ENCODE data around the gene RAB40B. TPM values are rescaled to one million over a fixed set of nuclear protein-coding genes. Genes with fewer than 3 reads are reported as not detected.

The RAB40B gene
- total and polyA plus RNA-seq, 2 of the 13 experiments (the other 11 are each of a cell fraction or from before 2014, with no cell fraction given): 6.2 to 6.5 TPM

DNA sequence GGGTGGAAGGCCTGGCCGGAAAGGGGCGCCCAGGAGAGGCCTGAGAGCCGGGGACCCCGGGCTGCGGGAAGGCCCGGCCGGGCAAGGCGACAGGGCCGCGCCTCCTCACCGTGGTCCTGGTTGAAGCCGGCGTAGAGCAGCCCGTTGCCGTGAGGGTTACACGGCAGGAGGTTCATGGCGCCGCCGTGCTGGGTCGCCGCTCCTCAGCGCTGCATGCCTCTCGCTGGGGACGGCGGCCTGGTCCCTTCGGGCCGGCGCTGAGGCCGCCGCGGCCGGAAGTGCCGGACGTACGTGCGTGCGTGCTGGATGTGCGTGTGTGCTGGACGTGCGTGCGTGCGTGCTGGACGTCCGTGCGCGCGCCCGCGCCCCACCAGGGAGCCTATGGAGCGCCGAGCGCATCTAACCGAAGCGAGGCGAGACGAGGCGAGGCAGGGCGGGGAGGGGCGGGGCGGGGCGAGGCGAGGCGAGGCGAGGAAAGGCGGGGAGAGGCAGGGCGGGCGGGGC is 50.3 kb downstream of the RAB40B start, which contains the start of gene WDR45B (continued):
- TF ChIP-seq, protein P1, sequence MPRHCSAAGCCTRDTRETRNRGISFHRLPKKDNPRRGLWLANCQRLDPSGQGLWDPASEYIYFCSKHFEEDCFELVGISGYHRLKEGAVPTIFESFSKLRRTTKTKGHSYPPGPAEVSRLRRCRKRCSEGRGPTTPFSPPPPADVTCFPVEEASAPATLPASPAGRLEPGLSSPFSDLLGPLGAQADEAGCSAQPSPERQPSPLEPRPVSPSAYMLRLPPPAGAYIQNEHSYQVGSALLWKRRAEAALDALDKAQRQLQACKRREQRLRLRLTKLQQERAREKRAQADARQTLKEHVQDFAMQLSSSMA (CRISPR knock-in tag; IDR thresholded peaks at IDR 0.05): peak; percentile 66; the same call in 1 of the 2 replicates
- TF ChIP-seq HOXA9 (CRISPR knock-in tag; IDR thresholded peaks at IDR 0.05; ENCODE audit: borderline replicate concordance) (peak; percentile 33; the same call in 1 of the 2 replicates), ZSCAN12 (CRISPR knock-in tag; IDR thresholded peaks at IDR 0.05) (0 out of 2 replicates have a peak, but pooled peaks have one; percentile 13), ZNF784 (CRISPR knock-in tag; IDR thresholded peaks at IDR 0.05; ENCODE audit: borderline replicate concordance) (no peak), KDM4B (CRISPR knock-in tag; IDR thresholded peaks at IDR 0.05) (peak; percentile 76), EED (CRISPR knock-in tag; IDR thresholded peaks at IDR 0.05) (no peak; the same call in 1 of the 2 replicates), FOXM1 (CRISPR knock-in tag; IDR thresholded peaks at IDR 0.05) (no peak), ATF1 (CRISPR knock-in tag; IDR thresholded peaks at IDR 0.05) (no peak), MAF1 (CRISPR knock-in tag; IDR thresholded peaks at IDR 0.05; ENCODE audit: borderline replicate concordance) (peak; percentile 90; the same call in 1 of the 2 replicates), CEBPZ (IDR thresholded peaks at IDR 0.05; ENCODE audit: low read length) (no peak), SIX4 (CRISPR knock-in tag; IDR thresholded peaks at IDR 0.05) (peak; percentile 57; the same call in 1 of the 2 replicates), ARNTL (CRISPR knock-in tag; IDR thresholded peaks at IDR 0.05) (0 out of 2 replicates have a peak, but pooled peaks have one; percentile 46), ZNF235 (CRISPR knock-in tag; IDR thresholded peaks at IDR 0.05; ENCODE audit: borderline replicate concordance) (no peak), ZBTB2 (CRISPR knock-in tag; IDR thresholded peaks at IDR 0.05; ENCODE audit: low read depth) (peak; percentile 75; the same call in 1 of the 2 replicates)
- TF ChIP-seq, protein P2, sequence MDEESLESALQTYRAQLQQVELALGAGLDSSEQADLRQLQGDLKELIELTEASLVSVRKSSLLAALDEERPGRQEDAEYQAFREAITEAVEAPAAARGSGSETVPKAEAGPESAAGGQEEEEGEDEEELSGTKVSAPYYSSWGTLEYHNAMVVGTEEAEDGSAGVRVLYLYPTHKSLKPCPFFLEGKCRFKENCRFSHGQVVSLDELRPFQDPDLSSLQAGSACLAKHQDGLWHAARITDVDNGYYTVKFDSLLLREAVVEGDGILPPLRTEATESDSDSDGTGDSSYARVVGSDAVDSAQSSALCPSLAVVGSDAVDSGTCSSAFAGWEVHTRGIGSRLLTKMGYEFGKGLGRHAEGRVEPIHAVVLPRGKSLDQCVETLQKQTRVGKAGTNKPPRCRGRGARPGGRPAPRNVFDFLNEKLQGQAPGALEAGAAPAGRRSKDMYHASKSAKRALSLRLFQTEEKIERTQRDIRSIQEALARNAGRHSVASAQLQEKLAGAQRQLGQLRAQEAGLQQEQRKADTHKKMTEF (CRISPR knock-in tag; IDR thresholded peaks at IDR 0.05): peak; percentile 94
- TF ChIP-seq, protein P3, sequence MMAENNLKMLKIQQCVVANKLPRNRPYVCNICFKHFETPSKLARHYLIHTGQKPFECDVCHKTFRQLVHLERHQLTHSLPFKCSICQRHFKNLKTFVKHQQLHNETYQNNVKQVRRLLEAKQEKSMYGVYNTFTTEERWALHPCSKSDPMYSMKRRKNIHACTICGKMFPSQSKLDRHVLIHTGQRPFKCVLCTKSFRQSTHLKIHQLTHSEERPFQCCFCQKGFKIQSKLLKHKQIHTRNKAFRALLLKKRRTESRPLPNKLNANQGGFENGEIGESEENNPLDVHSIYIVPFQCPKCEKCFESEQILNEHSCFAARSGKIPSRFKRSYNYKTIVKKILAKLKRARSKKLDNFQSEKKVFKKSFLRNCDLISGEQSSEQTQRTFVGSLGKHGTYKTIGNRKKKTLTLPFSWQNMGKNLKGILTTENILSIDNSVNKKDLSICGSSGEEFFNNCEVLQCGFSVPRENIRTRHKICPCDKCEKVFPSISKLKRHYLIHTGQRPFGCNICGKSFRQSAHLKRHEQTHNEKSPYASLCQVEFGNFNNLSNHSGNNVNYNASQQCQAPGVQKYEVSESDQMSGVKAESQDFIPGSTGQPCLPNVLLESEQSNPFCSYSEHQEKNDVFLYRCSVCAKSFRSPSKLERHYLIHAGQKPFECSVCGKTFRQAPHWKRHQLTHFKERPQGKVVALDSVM (CRISPR knock-in tag; IDR thresholded peaks at IDR 0.05): 0 out of 2 replicates have a peak, but pooled peaks have one; percentile 19
